Measurements from ENCODE around the gene UHRF1. TPM values are rescaled to one million over a fixed set of nuclear protein-coding genes. Genes with fewer than 3 reads are reported as not detected.

Gene UHRF1
- total and polyA plus RNA-seq, 2 of the 13 experiments (the other 11 are each of a cell fraction or from before 2014, with no cell fraction given): 6.8 to 78.4 TPM

DNA sequence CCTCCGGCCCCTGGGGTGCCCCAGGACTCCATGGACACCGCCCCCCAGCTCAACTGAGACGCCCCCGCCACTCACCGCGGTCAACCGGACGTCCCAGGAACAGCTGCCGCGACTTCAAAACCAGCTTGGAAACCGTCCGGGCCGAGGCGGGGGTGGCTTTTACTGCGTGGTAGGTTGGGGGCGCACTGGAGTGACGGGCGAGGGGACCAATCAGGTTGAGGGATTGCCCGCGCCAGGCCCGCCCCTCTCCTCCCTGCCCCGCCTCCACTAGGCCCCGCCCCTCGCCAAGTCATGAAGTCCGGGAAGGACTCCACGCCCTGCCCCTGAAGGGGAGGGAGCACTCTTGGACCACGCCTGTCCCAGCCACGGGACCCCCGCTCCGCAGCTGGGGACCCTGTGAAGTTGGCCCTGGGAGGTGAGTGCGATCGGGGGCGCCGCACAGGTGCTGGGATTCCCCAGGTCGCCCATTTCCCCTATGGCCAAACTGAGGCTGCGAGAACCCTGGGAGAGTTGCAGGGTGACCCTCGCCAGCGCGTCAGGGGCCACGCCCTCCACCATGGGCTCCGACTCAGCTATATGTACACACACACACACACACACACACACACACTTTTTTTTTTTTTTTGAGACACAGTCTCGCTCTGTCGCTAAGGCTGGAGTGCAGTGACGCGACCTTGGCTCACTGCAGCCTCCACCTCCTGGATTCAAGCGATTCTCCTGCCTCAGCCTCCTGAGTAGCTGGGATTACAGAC is 41.6 kb upstream of the UHRF1 start, which contains the start of gene PLIN3 (continued):
- TF ChIP-seq, protein P1, sequence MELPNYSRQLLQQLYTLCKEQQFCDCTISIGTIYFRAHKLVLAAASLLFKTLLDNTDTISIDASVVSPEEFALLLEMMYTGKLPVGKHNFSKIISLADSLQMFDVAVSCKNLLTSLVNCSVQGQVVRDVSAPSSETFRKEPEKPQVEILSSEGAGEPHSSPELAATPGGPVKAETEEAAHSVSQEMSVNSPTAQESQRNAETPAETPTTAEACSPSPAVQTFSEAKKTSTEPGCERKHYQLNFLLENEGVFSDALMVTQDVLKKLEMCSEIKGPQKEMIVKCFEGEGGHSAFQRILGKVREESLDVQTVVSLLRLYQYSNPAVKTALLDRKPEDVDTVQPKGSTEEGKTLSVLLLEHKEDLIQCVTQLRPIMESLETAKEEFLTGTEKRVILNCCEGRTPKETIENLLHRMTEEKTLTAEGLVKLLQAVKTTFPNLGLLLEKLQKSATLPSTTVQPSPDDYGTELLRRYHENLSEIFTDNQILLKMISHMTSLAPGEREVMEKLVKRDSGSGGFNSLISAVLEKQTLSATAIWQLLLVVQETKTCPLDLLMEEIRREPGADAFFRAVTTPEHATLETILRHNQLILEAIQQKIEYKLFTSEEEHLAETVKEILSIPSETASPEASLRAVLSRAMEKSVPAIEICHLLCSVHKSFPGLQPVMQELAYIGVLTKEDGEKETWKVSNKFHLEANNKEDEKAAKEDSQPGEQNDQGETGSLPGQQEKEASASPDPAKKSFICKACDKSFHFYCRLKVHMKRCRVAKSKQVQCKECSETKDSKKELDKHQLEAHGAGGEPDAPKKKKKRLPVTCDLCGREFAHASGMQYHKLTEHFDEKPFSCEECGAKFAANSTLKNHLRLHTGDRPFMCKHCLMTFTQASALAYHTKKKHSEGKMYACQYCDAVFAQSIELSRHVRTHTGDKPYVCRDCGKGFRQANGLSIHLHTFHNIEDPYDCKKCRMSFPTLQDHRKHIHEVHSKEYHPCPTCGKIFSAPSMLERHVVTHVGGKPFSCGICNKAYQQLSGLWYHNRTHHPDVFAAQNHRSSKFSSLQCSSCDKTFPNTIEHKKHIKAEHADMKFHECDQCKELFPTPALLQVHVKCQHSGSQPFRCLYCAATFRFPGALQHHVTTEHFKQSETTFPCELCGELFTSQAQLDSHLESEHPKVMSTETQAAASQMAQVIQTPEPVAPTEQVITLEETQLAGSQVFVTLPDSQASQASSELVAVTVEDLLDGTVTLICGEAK (IDR thresholded peaks at IDR 0.05): no peak
- TF ChIP-seq, protein P1 (CRISPR knock-in tag; IDR thresholded peaks at IDR 0.05): peak; percentile 64; the same call in 1 of the 2 replicates
- TF ChIP-seq ELF3 (CRISPR knock-in tag; IDR thresholded peaks at IDR 0.05): no peak
- TF ChIP-seq ZNF674 (CRISPR knock-in tag; IDR thresholded peaks at IDR 0.05; ENCODE audit: low read depth): no peak
- TF ChIP-seq BRCA1 (CRISPR knock-in tag; IDR thresholded peaks at IDR 0.05): no peak
- TF ChIP-seq GATAD2A (CRISPR knock-in tag; IDR thresholded peaks at IDR 0.05): no peak; the same call in 1 of the 2 replicates
- TF ChIP-seq, protein P2, sequence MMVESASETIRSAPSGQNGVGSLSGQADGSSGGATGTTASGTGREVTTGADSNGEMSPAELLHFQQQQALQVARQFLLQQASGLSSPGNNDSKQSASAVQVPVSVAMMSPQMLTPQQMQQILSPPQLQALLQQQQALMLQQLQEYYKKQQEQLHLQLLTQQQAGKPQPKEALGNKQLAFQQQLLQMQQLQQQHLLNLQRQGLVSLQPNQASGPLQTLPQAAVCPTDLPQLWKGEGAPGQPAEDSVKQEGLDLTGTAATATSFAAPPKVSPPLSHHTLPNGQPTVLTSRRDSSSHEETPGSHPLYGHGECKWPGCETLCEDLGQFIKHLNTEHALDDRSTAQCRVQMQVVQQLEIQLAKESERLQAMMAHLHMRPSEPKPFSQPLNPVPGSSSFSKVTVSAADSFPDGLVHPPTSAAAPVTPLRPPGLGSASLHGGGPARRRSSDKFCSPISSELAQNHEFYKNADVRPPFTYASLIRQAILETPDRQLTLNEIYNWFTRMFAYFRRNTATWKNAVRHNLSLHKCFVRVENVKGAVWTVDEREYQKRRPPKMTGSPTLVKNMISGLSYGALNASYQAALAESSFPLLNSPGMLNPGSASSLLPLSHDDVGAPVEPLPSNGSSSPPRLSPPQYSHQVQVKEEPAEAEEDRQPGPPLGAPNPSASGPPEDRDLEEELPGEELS (CRISPR knock-in tag; IDR thresholded peaks at IDR 0.05): 0 out of 2 replicates have a peak, but pooled peaks have one; percentile 43
- 0 out of 2 replicates have a peak, but pooled peaks have one; percentile 13 for TF ChIP-seq ATF7 (IDR thresholded peaks at IDR 0.05)
- TF ChIP-seq ATF7 (CRISPR knock-in tag; IDR thresholded peaks at IDR 0.05): no peak; the same call in 1 of the 2 replicates
- no peak for TF ChIP-seq ELF1 (CRISPR knock-in tag; IDR thresholded peaks at IDR 0.05)
- TF ChIP-seq, protein P3, sequence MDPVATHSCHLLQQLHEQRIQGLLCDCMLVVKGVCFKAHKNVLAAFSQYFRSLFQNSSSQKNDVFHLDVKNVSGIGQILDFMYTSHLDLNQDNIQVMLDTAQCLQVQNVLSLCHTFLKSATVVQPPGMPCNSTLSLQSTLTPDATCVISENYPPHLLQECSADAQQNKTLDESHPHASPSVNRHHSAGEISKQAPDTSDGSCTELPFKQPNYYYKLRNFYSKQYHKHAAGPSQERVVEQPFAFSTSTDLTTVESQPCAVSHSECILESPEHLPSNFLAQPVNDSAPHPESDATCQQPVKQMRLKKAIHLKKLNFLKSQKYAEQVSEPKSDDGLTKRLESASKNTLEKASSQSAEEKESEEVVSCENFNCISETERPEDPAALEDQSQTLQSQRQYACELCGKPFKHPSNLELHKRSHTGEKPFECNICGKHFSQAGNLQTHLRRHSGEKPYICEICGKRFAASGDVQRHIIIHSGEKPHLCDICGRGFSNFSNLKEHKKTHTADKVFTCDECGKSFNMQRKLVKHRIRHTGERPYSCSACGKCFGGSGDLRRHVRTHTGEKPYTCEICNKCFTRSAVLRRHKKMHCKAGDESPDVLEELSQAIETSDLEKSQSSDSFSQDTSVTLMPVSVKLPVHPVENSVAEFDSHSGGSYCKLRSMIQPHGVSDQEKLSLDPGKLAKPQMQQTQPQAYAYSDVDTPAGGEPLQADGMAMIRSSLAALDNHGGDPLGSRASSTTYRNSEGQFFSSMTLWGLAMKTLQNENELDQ (CRISPR knock-in tag; IDR thresholded peaks at IDR 0.05; ENCODE audit: borderline replicate concordance): no peak
- no peak for TF ChIP-seq ZNF879 (CRISPR knock-in tag; IDR thresholded peaks at IDR 0.05)
- TF ChIP-seq ZFP36L1 (CRISPR knock-in tag; IDR thresholded peaks at IDR 0.05): peak; percentile 32; the same call in 1 of the 2 replicates
- TF ChIP-seq ATF1 (CRISPR knock-in tag; IDR thresholded peaks at IDR 0.05): no peak
- no peak for TF ChIP-seq ZNF737 (CRISPR knock-in tag; IDR thresholded peaks at IDR 0.05; ENCODE audit: borderline replicate concordance)
- no peak for TF ChIP-seq MIXL1 (CRISPR knock-in tag; IDR thresholded peaks at IDR 0.05)
- TF ChIP-seq ZNF446 (CRISPR knock-in tag; IDR thresholded peaks at IDR 0.05): no peak
- TF ChIP-seq GTF2F1 (IDR thresholded peaks at IDR 0.05; ENCODE audit: low read length): no peak
